Esophagus squamous epithelium (tissue), 4 donors: ENCODE measurements around the gene AKIRIN2.
"Not testable (repeated sequence)": the region's sequence is repeated elsewhere in the genome, so short reads cannot be mapped to it uniquely, and the experiment has no call there.

ENCODE experiments used
- CTCF ChIP-seq, 6 experiments: fragments of 450-650 bp in 4 of 6; fragments of 200-600 bp in 2 of 6; sonication (generic) in 2 of 6; IDR thresholded peaks; one replicate each; pipeline ENCODE4 v1.5.1; 2016 to 2019; ENCODE audit warnings: antibody characterized with exemption in 6 of 6, mild to moderate bottlenecking in 4 of 6, moderate library complexity in 4 of 6
- POLR2A ChIP-seq, 4 donors: fragments of 450-650 bp; IDR thresholded peaks; one replicate each; pipeline ENCODE4 v1.6.1; 2017; ENCODE audit warnings: antibody characterized with exemption in 4 of 4, mild to moderate bottlenecking in 4 of 4, moderate library complexity in 3 of 4

GRCh38 chr6:87712713-87713112 is 10.7 kb upstream of the AKIRIN2 start:
- TF ChIP-seq CTCF, POLR2A (IDR thresholded peaks at IDR 0.05): not testable (repeated sequence)
